ENCODE results near the gene DNAJC18.

The DNAJC18 gene

GRCh38 chr5:139386050-139386438 is 53.3 kb downstream of the DNAJC18 start:
- no peak for DNase-seq

- no peak for DNase-seq
Observed at GRCh38 chr5:139385061-139386049, 54.0 kb downstream of the DNAJC18 start.

GRCh38 chr5:139384591-139385051 is 54.7 kb downstream of the DNAJC18 start:
- no peak for DNase-seq

GRCh38 chr5:139383993-139384590 is 55.2 kb downstream of the DNAJC18 start:
- no peak for DNase-seq

- peak; percentile 7 for DNase-seq
Observed at GRCh38 chr5:139383275-139383992, 55.9 kb downstream of the DNAJC18 start, which contains the start of gene SLC23A1. TSS of gene SLC23A1 (minus strand) at chr5:139383297. CDS start at chr5:139383253, 44 bp downstream.

- no peak for DNase-seq
Observed at GRCh38 chr5:139382807-139383206, 56.5 kb downstream of the DNAJC18 start.

- DNase-seq: no peak
Observed at GRCh38 chr5:139381837-139382761, 57.2 kb downstream of the DNAJC18 start.

- no peak for DNase-seq
Observed at GRCh38 chr5:139379626-139380449, 59.5 kb downstream of the DNAJC18 start.

- DNase-seq: no peak
Observed at GRCh38 chr5:139378941-139379361, 60.4 kb downstream of the DNAJC18 start.

- no peak for DNase-seq
Observed at GRCh38 chr5:139378101-139378825, 61.1 kb downstream of the DNAJC18 start.

GRCh38 chr5:139377226-139377625 is 62.1 kb downstream of the DNAJC18 start:
- no peak for DNase-seq

- DNase-seq: no peak
Observed at GRCh38 chr5:139376364-139376763, 63.0 kb downstream of the DNAJC18 start.

- no peak for DNase-seq
Observed at GRCh38 chr5:139374909-139375308, 64.4 kb downstream of the DNAJC18 start.

- DNase-seq: no peak
Observed at GRCh38 chr5:139371482-139372435, 67.6 kb downstream of the DNAJC18 start.

- DNase-seq: no peak
Observed at GRCh38 chr5:139369181-139369580, 70.1 kb downstream of the DNAJC18 start.

GRCh38 chr5:139368613-139369012 is 70.7 kb downstream of the DNAJC18 start:
- no peak for DNase-seq

- no peak for DNase-seq
Observed at GRCh38 chr5:139364466-139364865, 74.9 kb downstream of the DNAJC18 start.

GRCh38 chr5:139363937-139364336 is 75.4 kb downstream of the DNAJC18 start:
- DNase-seq: no peak

- no peak for DNase-seq
Observed at GRCh38 chr5:139361835-139362429, 77.4 kb downstream of the DNAJC18 start.
